Right cardiac atrium (tissue), 5 donors: ENCODE results near the gene KLC1. TPM values are rescaled to one million over a fixed set of nuclear protein-coding genes. Genes with fewer than 3 reads are reported as not detected.
A peak's percentile ranks its signal among the peaks of the same experiment; 100 is the strongest.

Experiments
- ATAC-seq, 2 donors: fragments of 200-7000 bp; cut with Tn5 transposase; one replicate each; pipeline versions ENCODE4 v1.8.0 to v1.9.1; 2020; ENCODE audit warnings: moderate library complexity in 2 of 2, mild to moderate bottlenecking in 1 of 2
- DNase-seq, 3 donors: peaks; one replicate each; pipeline ENCODE4 v3.0.0-alpha.2; 2020
- H3K27ac ChIP-seq: one replicate; pipeline ENCODE4 v1.5.1; 2013; ENCODE audit warnings: mild to moderate bottlenecking, low read length, control low read depth, moderate library complexity
- H3K27me3 ChIP-seq: one replicate; pipeline ENCODE4 v1.6.1; 2013; ENCODE audit not compliant: control insufficient read depth, insufficient read depth
- H3K4me1 ChIP-seq: one replicate; pipeline ENCODE4 v1.6.1; 2013; ENCODE audit warnings: low read length; ENCODE audit not compliant: control insufficient read depth, insufficient read depth
- H3K4me3 ChIP-seq: one replicate; pipeline ENCODE4 v1.5.1; 2013; ENCODE audit warnings: low read length, control low read depth
- H3K9me3 ChIP-seq: one replicate; pipeline ENCODE4 v1.6.1; 2013; ENCODE audit warnings: low read length; ENCODE audit not compliant: control insufficient read depth
- WGBS: extraction: QIAGEN DNeasy Blood & Tissue Kit; methylation state at CpG from one replicate; pipeline ENCODE4 v1.1.7; 2013; 5-methylcytosine and 5-hydroxymethylcytosine counted together
- intact Hi-C, 4 donors: fragments of 100-400 bp; cut with DNase I; formaldehyde crosslinking; loops; one replicate each; pipeline versions ENCODE4 v1.11.0 to v1.14.0; 2022 to 2023
- polyA plus RNA-seq: library from polyadenylated mRNA; stranded (reverse); fragments of 200-250 nt; gene quantifications from one replicate; pipeline ENCODE4 v1.2.3, GENCODE V29; 2013
- total RNA-seq, 4 donors: library from RNA; stranded (reverse); fragmentation: NEBNext Ultra II Directional; extraction: Animal tissue kit (Norgen Biotek cat#: 25700); gene quantifications; one replicate each; pipeline ENCODE4 v1.2.1, GENCODE V29; 2021
- donor health status: healthy with polysubstance abuse.
- donor health status: DM: no; HTN: yes; CAD: no.
- donor health status: DM: no; HTN: no; CAD: no.
- donor health status: DM: no; HTN: yes; CAD: no; lungs with severe emphysema.
- donor health status: DM: yes; HTN: yes; CAD: no.

KLC1 gene
- total and polyA plus RNA-seq, 5 donors: 110 to 137 (median 126) TPM

- 66% methylated on average over 16 of the region's 16 CpGs for WGBS
- intact Hi-C loops: no loop called here
- no peak for ATAC-seq
These were observed 85.2 kb downstream of the KLC1 start for GRCh38 chr14:103714063-103714724.

GRCh38 chr14:103715052-103716000 lies 86.3 kb downstream of the KLC1 start, which contains the start of the genes XRCC3 and ZFYVE21:
Gene XRCC3 (minus strand): TSS chr14:103715451. CDS start chr14:103711087, 4,364 bp downstream.
Gene ZFYVE21 (plus strand): TSS chr14:103715810. CDS start chr14:103715842, 32 bp downstream.
- peaks cover 10% of the 10 kb centered on the region for H3K4me1 ChIP-seq
- WGBS: under 1% methylated on average over 121 of the region's 121 CpGs
- peak; percentile 100 for DNase-seq
- peak; percentile 95 to 97 for ATAC-seq
- H3K9me3 ChIP-seq: no peaks in the 10 kb centered on the region
- H3K27ac ChIP-seq: peak within 1 kb of the TSS; percentile 69
- intact Hi-C loops: no loop called here
- H3K4me3 ChIP-seq: peak within 1 kb of the TSS; percentile 96
- H3K27me3 ChIP-seq: no peaks in the 10 kb centered on the region

More at GRCh38 chr14:103714063-103714724, 85.2 kb downstream of the KLC1 start:
- peaks cover 10% of the 10 kb centered on the region for H3K4me1 ChIP-seq
- H3K27me3 ChIP-seq: no peaks in the 10 kb centered on the region
- no peaks in the 10 kb centered on the region for H3K9me3 ChIP-seq
- H3K27ac ChIP-seq: no peak overlapping the region
- DNase-seq: no peak
- H3K4me3 ChIP-seq: no peak overlapping the region

GRCh38 chr14:103716091-103716801 lies 87.2 kb downstream of the KLC1 start:
- intact Hi-C loops: no loop called here
- ATAC-seq: peak in 1 of 2 donors; percentile 0
- H3K9me3 ChIP-seq: no peaks in the 10 kb centered on the region
- no peaks in the 10 kb centered on the region for H3K27me3 ChIP-seq
- WGBS: 3% methylated on average over 72 of the region's 72 CpGs
- DNase-seq: peak; percentile 53 to 83 (median 79)
- peaks cover 10% of the 10 kb centered on the region for H3K4me1 ChIP-seq
- H3K27ac ChIP-seq: no peak overlapping the region
- peak overlapping the region; percentile 96 for H3K4me3 ChIP-seq

GRCh38 chr14:103716899-103717411 lies 87.9 kb downstream of the KLC1 start:
- Histone ChIP-seq H3K9me3 (no peaks in the 10 kb centered on the region), H3K27ac (no peak overlapping the region), H3K4me3 (peak overlapping the region; percentile 96), H3K27me3 (no peaks in the 10 kb centered on the region), H3K4me1 (peaks cover 9% of the 10 kb centered on the region)
- intact Hi-C loops: no loop called here
- ATAC-seq: no peak
- WGBS: 75% methylated on average over 17 of the region's 17 CpGs
- peak in 1 of 3 donors; percentile 55 for DNase-seq

- intact Hi-C loops: no loop called here
- Histone ChIP-seq H3K4me1 (peaks cover 9% of the 10 kb centered on the region), H3K4me3 (no peak overlapping the region), H3K27me3 (no peaks in the 10 kb centered on the region), H3K27ac (no peak overlapping the region), H3K9me3 (no peaks in the 10 kb centered on the region)
- DNase-seq (peak in 1 of 3 donors; percentile 70), ATAC-seq (no peak)
- WGBS: 52% methylated on average over 16 of the region's 16 CpGs
These were observed 89.6 kb downstream of the KLC1 start for GRCh38 chr14:103718572-103718971.

GRCh38 chr14:103719751-103720150 lies 90.7 kb downstream of the KLC1 start:
- H3K4me1 ChIP-seq: peaks cover 12% of the 10 kb centered on the region
- DNase-seq (no peak), ATAC-seq (no peak)
- H3K27me3 ChIP-seq: no peaks in the 10 kb centered on the region
- 83% methylated on average over 8 of the region's 8 CpGs for WGBS
- no peak overlapping the region for H3K4me3 ChIP-seq
- intact Hi-C loops: no loop called here
- no peaks in the 10 kb centered on the region for H3K9me3 ChIP-seq
- H3K27ac ChIP-seq: no peak overlapping the region

- H3K9me3 ChIP-seq: no peaks in the 10 kb centered on the region
- DNase-seq: peak in 2 of 3 donors; percentile 19 to 42
- H3K4me3 ChIP-seq: no peak overlapping the region
- intact Hi-C loops: no loop called here
- WGBS: 83% methylated on average over 26 of the region's 26 CpGs
- H3K27ac ChIP-seq: no peak overlapping the region
- ATAC-seq: no peak
- H3K4me1 ChIP-seq: peaks cover 12% of the 10 kb centered on the region
- no peaks in the 10 kb centered on the region for H3K27me3 ChIP-seq
These were observed 92.5 kb downstream of the KLC1 start for GRCh38 chr14:103721334-103722120.

GRCh38 chr14:103723748-103724081 lies 94.7 kb downstream of the KLC1 start:
- peaks cover 10% of the 10 kb centered on the region for H3K4me1 ChIP-seq
- H3K27me3 ChIP-seq: no peaks in the 10 kb centered on the region
- DNase-seq: peak in 2 of 3 donors; percentile 53 to 54
- no peak overlapping the region for H3K4me3 ChIP-seq
- 82% methylated on average over 7 of the region's 7 CpGs for WGBS
- H3K9me3 ChIP-seq: no peaks in the 10 kb centered on the region
- H3K27ac ChIP-seq: peak overlapping the region; percentile 1
- peak in 1 of 2 donors; percentile 2 for ATAC-seq
- intact Hi-C loops: no loop called here

GRCh38 chr14:103724116-103724515 lies 95.1 kb downstream of the KLC1 start:
- no peak overlapping the region for H3K4me3 ChIP-seq
- peak; percentile 74 to 82 for ATAC-seq
- no peaks in the 10 kb centered on the region for H3K27me3 ChIP-seq
- intact Hi-C loops: no loop called here
- H3K27ac ChIP-seq: peak overlapping the region; percentile 8
- peaks cover 8% of the 10 kb centered on the region for H3K4me1 ChIP-seq
- WGBS: 27% methylated on average over 20 of the region's 20 CpGs
- peak; percentile 90 to 95 (median 95) for DNase-seq
- no peaks in the 10 kb centered on the region for H3K9me3 ChIP-seq
